Measurements from ENCODE around the gene CHORDC1. TPM values are rescaled to one million over a fixed set of nuclear protein-coding genes. Genes with fewer than 3 reads are reported as not detected.

CHORDC1 gene
- total RNA-seq, 2 experiments from 2014 or later = 83.3 to 83.8 TPM

Other genes starting within 250 kb of the CHORDC1 start
- gene TRIM49C, start 191.9 kb downstream of the CHORDC1 start, total RNA-seq = not detected
- gene UBTFL1, start 137.1 kb downstream of the CHORDC1 start, total RNA-seq = not detected
- gene NAALAD2, start 88.4 kb downstream of the CHORDC1 start, total RNA-seq = not detected